Activated naive CD4-positive, alpha-beta T cell (primary cell): ENCODE measurements around the gene STRIP1.
"Not testable (repeated sequence)": the region's sequence is repeated elsewhere in the genome, so short reads cannot be mapped to it uniquely, and the experiment has no call there.

Experiments used
- DNase-seq, 4 experiments: peaks; one replicate each; lab custom pipeline; 2025; lab: John Stamatoyannopoulos, UW

Gene STRIP1

DNA sequence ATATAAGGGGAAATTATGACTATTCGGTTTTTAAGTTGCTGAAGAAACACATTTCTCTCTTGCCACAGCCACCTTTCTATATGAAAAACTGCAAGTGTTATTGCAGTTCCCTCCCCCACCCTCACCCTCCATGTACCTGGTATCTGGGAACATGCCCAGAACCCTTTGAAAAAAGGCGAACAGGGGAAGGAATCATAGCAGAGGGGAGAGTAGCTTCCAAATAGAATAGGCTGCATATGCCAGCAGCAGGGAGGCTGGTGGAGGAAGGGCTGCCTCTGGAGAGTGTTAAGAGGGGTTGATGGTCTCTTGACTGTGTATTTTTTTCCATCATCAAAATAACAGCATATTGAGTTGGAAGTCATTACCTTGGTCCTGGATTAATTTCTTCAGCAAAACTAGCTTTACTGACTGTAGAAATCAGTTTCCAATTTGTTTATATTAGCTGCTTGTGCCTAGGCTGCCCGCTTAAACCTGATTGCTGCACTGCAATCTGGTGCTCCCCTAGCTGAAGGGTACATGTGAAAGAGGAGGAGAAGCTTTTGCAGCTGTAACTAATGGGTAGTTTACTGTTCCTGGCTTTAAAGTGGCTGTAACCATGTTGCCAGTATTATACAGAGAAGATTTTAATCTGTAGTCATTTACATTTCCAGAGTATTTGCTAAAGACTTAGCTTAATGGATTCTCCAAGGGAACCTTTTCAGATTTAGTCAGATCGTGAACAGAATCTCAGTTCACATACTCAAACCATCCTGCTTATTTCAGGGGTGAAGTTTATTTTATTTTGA lies 27.2 kb upstream of the STRIP1 start:
- DNase-seq: no peak

DNA sequence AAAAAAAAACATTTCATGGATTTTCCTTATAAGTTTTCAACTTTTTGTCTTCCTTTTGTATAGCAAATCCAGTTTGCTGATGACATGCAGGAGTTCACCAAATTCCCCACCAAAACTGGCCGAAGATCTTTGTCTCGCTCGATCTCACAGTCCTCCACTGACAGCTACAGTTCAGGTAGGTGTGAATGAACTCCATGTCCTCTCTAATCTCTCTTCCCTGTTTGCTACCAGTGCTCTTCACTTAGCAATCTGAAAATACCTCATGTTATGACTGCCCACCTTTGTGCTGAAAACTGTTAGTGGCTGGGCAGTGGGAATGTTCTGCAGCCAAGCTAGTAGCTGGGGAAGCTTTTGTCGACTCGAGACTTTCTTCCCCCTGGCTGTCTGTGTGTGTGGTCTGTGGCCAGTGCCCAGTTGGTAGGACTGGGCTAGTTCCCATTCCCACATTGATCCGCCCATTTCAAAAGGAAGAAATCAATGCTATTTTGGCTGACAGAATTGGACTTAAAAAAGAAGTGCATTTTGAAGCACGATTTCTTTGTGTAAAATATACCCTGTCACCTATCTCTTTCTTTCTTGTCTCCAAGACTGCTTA lies 25.4 kb upstream of the STRIP1 start:
- DNase-seq: no peak

DNA sequence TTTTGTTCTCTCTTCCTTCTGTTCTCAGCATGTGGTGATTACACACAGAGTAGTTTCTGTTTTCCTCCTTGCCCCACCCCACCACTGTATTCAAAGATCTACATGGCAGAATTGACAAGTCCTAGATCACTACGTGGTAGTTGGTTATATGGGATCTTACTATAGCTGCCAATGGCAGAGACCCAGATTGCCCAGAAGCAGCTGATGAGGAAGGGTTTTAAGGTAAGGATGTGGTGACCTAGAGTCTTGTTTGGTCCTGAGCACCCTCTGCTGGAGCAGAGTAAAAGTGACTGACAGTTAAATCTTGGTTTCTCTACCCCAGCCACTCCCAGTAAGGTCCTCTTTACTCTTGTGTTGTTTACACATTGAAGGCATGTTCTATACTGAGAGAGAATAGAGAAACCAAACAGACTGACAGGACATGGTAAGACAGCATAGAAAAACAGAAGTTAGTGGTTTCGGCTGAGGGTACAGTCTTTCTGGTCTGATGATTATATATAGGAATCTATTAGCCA lies 22.8 kb upstream of the STRIP1 start:
- no peak for DNase-seq

DNA sequence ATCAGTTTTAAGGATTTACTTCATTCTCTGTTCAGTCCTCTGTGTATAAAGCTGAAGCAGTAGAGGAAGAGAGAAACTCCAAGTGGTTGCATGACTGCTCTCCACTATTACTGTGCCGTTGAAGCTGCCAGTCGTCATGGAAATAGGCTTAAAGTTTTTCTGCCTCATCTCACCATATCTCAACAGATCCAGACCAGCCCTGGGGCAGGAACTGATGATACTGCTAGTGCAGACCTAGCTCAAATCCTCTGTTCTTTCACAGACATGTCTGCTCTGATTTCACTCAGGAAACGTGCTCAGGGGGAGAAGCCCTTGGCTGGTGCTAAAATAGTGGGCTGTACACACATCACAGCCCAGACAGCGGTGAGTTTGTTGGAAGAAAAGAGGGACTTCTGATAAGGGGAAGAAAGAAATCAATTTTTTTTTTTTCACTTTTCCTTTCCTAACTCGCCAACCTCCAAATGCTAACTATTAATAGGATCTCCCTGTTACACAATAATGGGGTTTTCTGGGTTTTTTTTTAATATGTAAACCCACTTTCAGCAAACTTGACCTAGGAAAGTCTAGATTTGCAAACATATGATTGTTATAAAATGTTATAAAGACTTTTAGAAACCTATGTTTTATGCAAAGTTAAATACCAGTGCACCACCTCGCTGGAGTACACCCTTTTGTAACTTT lies 22.2 kb upstream of the STRIP1 start:
- no peak for DNase-seq

DNA sequence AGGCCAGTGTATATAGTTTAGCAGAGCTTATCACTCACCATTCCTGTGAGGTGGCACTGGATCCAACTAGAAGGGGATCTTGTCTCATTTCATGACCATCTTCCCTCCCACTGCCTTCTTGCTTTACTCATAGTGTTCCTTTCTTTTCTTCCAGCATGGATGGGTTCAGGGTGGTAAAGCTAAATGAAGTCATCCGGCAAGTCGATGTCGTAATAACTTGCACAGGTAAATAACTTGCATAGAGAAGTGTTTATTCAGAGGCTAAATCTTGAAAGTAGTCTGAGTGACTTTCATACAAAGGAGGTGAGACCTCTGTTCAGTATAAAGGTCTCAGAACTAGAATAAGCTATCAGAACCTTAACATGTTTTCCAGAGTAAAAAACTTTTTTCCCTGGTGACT lies 16.6 kb upstream of the STRIP1 start:
- no peak for DNase-seq

DNA sequence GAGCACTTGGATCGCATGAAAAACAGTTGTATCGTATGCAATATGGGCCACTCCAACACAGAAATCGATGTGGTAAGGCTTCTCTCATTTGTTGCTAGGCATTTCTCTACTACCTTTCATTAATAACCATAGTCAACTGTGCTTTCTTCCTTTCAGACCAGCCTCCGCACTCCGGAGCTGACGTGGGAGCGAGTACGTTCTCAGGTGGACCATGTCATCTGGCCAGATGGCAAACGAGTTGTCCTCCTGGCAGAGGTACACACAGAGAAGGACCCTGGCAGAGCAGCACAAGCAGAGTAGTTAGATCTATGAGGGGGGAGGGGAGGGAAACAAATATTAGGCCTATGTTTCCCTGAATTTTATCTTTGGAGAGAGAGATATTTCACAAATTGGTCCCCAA lies 16.0 kb upstream of the STRIP1 start:
- no peak for DNase-seq

DNA sequence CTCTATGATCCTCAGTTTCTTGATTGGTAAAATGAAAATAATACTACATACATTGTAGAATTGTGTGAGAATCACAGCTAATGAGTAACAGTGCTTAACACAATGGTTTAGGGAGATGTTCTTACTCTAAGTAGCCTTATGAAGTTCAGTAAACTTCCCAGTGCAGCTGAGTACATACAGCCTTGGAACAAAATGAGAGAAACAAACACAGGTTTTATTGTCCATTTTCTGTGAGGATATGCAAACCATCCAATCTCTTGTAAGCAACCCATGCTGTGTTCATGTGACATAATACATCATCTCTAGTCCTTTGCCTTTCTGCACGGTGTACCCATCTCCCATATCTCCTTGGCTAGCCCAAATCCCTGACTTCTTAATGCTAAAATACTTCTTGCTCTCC lies 14.7 kb upstream of the STRIP1 start:
- DNase-seq: no peak

DNA sequence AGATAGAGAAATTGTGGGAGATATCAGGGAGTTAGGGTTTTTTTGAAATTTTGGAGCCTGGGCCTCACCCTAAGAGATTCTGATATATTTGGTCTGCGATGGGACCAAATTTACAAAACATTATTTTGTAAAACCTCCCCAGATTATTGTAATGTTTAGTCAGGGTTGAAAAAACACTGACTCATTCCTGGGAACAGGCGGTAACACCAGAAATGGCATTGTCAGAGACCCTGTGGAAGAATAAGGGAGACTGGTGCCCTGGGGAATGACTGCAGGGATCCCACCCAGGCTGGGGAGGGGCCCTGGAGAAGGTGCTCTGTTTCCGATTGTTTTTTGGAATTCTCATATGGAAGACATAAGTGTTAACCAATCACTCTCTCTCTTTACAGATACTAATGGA lies 13.1 kb upstream of the STRIP1 start:
- DNase-seq: no peak

DNA sequence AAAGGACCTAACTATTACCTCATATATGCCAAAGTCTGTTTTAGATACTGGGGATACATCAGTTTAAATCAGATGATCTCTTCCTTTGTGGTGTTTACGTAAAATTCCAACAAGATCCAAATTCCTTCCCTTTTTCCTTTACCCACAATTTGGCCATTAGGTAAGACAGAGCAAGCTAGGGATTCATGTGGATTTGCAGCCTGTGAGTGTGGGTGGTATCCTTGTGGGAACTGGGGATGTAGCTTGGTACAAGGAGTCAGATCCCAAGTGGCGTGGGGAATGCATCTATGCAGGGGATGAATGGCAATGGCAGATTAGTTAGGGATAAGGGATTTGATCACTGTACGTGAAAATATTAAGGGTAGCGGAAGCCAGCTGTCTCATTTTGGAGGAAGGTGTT lies 9.8 kb upstream of the STRIP1 start:
- no peak for DNase-seq

DNA sequence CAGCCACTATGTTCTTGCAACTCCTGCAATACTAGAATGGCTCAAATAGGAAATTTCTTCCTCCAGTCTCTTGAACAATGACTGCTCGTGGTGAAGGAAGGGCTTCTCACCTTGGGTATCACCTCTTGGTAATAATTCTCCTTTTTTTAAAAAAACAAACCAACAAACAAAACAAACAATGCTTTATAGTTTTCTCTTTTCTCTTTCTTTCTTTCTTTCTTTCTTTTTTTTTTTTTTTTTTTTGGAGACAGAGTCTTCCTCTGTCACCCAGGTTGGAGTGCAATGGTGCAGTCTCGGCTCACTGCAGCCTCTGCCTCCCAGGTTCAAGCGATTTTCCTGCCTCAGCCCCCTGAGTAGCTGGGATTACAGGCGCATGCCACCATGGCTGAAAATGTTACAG lies 3.7 kb upstream of the STRIP1 start:
- DNase-seq: not testable (repeated sequence)

DNA sequence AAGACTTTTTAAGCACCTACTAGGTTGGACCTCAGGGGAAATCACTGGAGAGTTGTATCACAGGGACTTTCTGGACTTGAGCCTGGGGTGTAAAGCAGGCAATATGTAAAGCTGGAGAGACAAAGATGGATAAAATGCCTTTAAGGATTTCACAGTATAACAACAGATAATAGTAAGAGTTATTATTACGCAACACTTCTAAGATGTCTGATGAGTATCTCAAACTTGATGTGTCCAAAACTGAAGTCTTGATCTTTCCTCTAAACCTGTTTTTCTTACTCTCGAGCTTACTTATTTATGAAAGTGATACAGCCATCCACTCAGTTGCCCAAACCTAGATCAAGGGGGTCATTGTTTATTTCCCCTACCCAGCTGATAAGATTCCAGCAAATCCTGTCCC lies 2.1 kb upstream of the STRIP1 start:
- DNase-seq: no peak

DNA sequence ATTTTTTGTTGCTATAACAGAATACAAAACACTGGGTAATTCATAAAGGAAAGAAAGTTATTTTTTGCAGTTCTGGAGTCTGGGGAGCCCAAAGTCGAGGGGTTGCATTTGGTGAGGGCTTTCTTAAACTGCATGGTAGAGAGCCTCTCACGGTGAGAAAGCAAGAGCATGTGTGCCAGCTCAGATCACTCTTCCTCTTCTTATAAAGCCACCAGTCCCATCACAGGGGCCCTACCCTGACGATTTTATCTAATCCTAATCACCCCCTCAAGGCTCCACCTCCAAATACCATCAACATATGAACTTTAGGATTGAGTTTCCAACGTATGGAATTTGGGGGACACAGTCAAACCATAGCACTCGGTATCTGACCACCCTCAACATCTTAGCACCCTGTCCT lies 1.0 kb upstream of the STRIP1 start:
- DNase-seq: no peak

DNA sequence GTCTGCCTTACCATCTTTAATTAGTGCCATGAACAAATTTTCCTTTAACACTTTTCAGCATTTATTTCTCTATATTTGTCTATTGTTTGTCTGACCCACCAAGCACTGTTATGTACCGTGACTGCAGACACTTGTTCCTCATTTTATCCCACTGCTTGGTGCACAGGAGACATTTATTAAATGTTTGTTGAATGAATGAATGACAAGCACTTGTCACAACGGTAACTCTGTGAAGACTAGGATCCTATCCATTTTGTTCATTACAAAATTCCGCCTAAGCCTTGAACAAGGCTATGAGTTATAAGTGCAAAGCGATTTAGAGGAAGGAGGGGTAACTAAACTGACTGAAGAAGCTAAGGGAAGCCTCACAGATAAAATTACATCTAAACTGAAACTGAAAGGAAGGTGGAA lies 379 bp upstream of the STRIP1 start:
- no peak for DNase-seq

DNA sequence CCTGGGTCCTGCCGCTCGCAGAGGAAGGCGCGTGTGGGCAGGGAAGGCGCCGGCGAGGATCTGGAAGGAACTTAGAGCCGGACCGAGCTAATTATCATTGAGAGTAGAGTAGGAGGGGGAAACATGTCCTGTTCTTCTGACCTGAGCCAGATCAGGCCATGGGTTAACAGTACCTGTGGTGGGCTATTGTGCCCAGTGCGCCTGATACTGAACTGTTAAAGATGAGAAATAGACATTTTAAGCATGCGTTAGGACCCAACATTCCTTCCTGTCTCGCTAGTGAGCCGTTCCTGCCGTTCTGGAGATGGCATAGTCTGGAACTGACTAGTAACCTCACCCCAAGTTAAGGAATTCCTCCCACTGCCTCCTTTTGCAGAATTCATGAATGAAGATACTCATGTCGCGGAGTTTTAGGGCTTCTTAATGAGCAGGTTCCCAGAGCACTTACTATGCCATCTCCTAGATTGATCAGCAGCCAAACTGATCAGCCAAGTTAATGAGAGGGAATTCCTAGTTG lies 870 bp downstream of the STRIP1 start:
- no peak for DNase-seq

DNA sequence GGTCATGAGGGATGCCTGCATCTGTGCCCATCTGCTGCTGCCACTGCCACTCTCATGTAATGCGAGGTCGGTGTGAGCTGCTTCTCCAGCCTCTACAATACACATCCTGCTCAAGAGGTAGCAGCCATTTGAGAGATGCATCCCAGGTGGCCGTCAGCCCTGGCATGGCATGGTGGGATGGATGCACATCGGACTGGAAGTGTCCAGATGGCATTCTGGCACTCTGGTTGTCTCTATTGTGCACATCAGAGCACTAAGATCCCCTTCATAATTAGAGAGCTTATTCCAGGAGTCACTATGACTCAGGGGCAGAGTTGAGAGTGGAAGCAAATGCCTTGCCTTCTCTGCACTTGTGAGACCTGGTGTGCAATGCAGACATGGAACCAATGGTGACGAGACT lies 3.8 kb downstream of the STRIP1 start:
- no peak for DNase-seq

DNA sequence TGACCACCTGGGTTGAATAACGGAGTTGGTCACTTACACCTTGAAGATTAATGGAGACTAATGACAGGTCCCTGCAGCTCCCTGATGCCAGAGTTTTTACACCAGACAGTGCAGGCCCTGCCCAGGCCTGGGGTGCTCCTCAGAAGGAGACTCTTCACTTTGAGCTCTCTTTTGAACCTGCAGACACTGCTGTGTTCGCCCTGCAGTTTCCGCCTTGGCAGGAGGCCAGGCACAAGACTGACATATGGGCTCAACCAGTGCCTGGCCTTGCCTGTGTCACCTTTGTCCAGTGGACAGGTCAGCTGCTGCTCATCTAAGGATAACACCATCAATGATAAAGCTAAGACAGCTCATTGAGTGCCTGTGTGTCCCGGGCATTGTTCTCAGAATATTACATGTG lies 5.2 kb downstream of the STRIP1 start:
- no peak for DNase-seq

DNA sequence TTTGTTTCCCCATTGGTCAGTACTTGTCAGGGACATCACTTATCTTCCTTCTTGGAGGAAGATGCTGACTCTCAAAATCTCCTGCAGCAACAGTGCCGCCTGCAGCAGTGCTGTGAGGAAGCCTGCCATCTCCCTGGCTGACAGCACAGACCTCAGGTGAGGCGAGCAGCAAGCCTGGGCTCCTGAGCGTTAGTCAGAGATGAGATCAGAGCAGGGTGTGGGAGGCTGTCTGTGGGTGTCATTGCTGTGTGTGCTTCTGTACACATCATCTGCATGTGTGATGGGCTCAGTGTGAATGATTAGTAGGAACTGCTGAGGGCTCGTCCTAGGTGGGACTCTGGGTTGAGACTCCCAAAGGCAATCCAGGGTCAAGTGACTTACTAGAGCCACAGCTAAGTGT lies 6.1 kb downstream of the STRIP1 start:
- no peak for DNase-seq

DNA sequence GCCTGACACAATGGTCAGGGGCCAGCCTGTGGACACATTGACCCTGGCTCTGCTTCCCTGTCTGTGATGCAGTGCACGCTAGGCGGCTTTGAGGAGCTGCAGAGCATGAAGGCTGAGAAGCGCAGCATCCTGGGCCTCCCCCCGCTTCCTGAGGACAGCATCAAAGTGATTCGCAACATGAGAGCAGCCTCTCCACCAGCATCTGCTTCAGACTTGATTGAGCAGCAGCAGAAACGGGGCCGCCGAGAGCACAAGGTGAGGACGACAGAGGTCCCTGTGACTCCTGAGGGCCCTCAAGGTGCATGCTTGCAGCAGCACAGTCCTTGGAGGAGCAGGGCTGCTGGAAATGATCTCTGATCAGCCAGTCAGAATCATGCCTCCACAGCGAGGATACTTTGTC lies 8.6 kb downstream of the STRIP1 start:
- DNase-seq: no peak

DNA sequence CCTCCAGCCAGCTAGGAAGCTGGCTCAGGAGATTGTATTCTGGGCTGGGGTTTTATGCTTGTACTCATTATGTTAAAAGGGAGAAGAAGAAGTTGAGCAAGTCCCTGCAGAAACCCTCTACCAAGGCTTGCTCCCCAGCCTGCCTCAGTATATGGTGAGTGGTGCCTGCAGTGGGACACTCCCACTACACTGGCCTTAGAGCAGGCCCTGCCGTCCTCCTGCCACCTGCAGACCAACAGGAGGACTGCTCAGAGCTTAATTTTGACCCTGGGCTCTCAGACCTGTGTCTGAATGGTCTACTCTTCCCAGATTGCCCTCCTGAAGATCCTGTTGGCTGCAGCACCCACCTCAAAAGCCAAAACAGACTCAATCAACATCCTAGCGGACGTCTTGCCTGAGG lies 13.0 kb downstream of the STRIP1 start:
- DNase-seq: no peak

DNA sequence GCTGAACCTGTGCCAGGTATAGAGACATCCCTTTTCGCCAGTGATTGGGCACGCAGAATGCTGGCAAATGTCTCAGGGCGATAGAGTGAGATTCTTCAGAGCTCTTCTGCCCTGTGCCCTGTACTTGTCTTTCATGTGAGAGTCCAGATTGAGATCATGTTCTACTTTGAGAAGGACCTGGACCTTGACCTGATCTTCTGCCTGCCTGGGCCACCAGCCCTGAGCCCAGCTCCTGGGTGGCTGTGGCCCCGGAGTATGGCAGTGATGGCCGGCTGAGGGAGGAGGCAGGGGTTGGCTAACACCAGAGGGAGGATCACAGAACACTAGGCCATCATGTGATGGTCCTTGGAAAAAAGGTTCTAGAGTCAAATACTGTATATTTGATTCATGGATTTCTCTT lies 13.8 kb downstream of the STRIP1 start:
- no peak for DNase-seq

DNA sequence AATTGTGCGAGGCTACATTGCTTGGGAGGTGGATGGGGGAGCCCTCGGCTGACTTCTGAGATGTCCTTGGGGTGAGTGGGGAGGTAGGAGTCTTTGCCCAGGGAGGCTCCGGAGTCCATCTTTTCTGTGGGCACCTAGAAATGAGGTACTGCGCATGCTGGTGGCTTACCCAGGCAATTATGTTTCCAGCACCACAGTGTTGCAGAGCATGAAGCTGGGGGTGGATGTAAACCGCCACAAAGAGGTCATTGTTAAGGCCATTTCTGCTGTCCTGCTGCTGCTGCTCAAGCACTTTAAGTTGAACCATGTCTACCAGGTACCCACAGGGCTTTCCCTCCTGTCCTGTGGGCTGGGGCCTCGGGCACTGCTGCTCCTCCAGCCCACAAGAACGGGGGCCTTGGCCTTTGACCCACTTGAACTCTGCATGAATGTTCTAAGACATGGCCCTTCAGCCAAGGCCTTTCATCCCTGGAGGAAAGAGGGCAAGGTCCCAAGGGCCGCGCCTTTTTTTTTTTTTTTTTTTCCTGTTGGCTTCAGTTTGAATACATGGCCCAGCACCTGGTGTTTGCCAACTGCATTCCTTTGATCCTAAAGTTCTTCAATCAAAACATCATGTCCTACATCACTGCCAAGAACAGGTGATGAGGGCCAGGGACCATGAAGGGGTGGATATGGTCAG lies 14.6 kb downstream of the STRIP1 start:
- no peak for DNase-seq

DNA sequence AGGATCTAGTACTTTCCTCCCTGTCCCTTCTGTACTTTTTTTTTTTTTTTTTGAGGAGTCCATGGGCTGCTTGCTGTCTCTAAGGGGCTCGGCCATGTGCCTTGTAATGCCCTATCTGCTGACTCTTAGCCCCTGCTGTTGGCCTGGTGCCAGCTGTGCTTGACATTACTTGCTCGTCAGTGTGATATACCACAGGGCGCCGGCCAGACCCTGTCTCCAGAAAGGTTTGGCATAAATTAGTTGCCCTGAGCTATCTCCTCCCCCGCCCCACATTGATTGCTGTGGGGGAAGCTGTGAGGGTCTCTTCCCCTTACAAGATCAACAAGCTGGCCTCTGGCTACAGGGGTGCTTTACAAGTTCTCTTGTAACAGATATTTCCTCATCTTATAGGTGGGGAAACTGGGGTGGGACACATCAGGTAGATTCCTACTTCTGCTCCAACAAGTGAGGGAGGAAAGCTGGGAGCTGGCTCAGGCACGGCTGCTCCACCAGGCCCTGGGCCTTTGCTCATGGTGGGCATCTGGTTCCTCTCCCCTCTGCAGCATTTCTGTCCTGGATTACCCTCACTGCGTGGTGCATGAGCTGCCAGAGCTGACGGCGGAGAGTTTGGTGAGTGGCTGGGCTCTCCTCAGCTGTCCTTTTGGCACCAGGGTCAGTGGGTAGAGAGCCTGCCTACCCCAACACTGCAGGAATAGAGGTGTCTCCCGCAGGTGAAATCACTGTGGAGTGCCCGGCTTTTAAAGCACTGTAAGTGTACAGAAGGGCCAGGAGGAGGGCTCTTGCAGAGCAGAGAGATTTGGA lies 15.6 kb downstream of the STRIP1 start:
- no peak for DNase-seq
